Transverse colon (tissue), 3 donors: ENCODE measurements around the gene NTHL1.

Experiments used
- POLR2A ChIP-seq: fragments of 450-650 bp; IDR thresholded peaks from one replicate; pipeline ENCODE4 v1.6.1; 2016; ENCODE audit warnings: antibody characterized with exemption, mild to moderate bottlenecking, moderate library complexity
- TF ChIP-seq, protein P1 (sequence below), 5 experiments: fragments of 200-600 bp in 3 of 5; fragments of 450-650 bp in 2 of 5; sonication (generic) in 3 of 5; IDR thresholded peaks; 1 replicate in 2 of 5; 2 replicates in 3 of 5; pipeline ENCODE4 v1.5.1; 2016 to 2017; ENCODE audit warnings: antibody characterized with exemption in 5 of 5, inconsistent platforms in 3 of 5, mild to moderate bottlenecking in 2 of 5, moderate library complexity in 1 of 5

DNA sequence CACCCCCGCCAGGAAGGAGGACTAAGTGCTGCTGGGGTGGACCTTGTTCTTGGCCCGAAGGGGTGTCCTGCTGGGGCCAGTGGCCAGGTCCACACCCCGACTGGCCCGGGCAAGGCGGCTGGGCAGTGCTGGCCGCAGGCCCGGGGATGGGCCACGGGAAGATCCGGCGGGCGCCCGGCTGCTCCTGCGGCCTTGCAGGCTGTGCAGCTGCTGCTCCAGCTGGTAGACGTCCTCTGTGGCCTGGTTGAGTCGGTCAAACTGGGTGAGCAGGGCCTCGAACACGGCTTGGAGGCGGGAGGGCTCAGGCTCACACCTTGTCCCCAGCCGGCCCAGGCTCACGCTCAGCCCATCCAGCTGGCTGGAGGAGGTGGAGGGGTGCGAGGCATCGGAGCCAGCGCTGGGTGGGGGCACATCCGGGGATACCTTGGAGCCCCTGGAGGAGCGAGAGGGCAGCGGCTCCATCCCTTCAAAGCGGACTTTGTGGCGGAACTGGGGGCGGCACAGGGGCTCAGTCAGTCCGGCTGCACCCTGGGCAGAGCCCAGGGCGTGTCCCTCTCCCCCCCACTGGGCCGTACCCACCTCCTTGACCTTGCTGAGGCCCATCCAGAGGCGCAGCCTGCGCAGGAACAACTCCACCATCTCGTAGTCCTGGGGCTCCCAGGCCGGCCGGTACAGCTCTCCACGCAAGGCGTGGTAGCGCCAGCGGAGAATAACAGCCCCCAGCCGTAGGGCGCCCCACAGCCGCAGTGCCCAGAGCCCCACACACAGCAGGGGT, 42.3 kb upstream of the NTHL1 start:
- TF ChIP-seq, protein P1, sequence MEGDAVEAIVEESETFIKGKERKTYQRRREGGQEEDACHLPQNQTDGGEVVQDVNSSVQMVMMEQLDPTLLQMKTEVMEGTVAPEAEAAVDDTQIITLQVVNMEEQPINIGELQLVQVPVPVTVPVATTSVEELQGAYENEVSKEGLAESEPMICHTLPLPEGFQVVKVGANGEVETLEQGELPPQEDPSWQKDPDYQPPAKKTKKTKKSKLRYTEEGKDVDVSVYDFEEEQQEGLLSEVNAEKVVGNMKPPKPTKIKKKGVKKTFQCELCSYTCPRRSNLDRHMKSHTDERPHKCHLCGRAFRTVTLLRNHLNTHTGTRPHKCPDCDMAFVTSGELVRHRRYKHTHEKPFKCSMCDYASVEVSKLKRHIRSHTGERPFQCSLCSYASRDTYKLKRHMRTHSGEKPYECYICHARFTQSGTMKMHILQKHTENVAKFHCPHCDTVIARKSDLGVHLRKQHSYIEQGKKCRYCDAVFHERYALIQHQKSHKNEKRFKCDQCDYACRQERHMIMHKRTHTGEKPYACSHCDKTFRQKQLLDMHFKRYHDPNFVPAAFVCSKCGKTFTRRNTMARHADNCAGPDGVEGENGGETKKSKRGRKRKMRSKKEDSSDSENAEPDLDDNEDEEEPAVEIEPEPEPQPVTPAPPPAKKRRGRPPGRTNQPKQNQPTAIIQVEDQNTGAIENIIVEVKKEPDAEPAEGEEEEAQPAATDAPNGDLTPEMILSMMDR (IDR thresholded peaks at IDR 0.05) = no peak
- no peak for TF ChIP-seq POLR2A
